ENCODE data around the gene CACNB4.

The CACNB4 gene

DNA sequence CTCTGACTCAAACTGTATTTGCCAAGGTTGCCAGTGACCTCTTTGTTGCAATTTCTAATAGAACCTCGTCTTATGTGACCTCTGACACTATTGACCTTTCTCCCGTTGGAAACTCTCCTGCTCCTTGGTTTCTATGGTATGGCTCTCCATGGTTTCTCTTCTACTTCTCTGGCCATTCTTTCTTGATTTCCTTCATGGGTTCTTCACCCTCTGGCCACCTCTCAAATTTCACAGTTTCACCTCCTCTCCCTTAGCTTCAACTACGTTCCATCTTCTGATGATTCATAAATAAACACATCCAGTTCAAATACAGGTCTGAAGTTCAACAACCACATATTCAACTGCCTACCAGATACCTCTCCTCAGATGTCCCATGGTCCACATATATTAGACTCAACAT, 109.5 kb downstream of the CACNB4 start:
- TF ChIP-seq, protein P1, sequence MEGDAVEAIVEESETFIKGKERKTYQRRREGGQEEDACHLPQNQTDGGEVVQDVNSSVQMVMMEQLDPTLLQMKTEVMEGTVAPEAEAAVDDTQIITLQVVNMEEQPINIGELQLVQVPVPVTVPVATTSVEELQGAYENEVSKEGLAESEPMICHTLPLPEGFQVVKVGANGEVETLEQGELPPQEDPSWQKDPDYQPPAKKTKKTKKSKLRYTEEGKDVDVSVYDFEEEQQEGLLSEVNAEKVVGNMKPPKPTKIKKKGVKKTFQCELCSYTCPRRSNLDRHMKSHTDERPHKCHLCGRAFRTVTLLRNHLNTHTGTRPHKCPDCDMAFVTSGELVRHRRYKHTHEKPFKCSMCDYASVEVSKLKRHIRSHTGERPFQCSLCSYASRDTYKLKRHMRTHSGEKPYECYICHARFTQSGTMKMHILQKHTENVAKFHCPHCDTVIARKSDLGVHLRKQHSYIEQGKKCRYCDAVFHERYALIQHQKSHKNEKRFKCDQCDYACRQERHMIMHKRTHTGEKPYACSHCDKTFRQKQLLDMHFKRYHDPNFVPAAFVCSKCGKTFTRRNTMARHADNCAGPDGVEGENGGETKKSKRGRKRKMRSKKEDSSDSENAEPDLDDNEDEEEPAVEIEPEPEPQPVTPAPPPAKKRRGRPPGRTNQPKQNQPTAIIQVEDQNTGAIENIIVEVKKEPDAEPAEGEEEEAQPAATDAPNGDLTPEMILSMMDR (IDR thresholded peaks at IDR 0.05; ENCODE audit: low read depth, low read length, missing control alignments), result no peak
- in situ Hi-C loops (cut with HindIII; ENCODE audit: low sequenced_read_pairs), result no loop called here
- DNase-seq (ENCODE audit: low read depth), result no peak
- H3K4me3 ChIP-seq (ENCODE audit: low read depth, low read length), result no peak overlapping the region

DNA sequence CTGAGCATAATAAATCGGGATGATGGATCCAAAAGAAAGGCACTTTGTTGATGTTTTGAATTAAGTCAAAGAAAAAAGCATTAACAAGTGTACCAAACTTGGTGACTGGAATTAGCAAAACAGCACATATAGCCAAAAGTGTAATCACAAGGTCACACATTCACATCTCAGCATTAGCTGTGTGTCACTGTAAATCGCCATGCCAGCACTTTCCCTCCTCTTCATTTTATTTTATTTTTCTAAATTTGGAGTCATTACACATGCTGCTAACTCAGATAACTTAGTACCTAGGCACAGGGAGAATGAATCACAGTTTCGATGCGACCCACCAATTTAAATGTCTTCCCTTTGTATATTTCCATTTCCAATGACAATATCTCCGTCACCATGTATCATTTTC, 111.4 kb downstream of the CACNB4 start:
- no peak overlapping the region for H3K4me3 ChIP-seq (ENCODE audit: low read depth, low read length)
- no peak for DNase-seq (ENCODE audit: low read depth)
- in situ Hi-C loops (cut with HindIII; ENCODE audit: low sequenced_read_pairs), result no loop called here
- TF ChIP-seq, protein P1 (IDR thresholded peaks at IDR 0.05; ENCODE audit: low read depth, low read length, missing control alignments), result no peak

DNA sequence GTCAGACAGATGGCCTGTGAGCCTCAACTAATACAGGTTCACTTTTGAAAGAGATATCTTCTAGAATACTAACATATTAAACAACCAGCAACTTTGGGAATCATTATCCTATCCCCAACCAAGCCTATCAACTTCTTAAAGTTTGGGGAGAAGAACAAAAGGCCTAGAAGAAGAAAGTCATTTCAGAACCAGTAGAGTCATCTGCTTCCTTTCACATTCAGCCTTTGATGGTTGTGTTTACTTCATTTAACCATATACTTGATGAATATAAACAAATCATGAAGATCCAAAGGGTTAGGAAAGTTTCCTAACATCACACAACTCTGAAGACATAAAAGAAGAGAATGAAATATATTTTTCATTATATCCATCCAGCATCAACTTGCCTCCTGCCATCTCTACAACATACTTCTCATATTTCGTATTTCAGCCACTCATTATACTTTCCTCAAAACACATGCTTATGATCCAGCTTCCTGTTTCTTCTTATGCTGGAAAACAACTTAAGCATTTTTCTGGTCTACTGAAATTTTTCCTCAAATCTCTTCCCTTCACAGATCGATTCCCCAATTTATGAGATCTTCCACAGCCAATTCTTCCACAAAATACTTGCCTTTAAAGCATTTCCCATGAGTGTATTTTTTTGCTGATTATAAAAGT, 114.3 kb downstream of the CACNB4 start:
- in situ Hi-C loops (cut with HindIII; ENCODE audit: low sequenced_read_pairs), result no loop called here
- no peak for DNase-seq (ENCODE audit: low read depth)
- TF ChIP-seq, protein P1 (IDR thresholded peaks at IDR 0.05; ENCODE audit: low read depth, low read length, missing control alignments), result no peak
- no peak overlapping the region for H3K4me3 ChIP-seq (ENCODE audit: low read depth, low read length)

DNA sequence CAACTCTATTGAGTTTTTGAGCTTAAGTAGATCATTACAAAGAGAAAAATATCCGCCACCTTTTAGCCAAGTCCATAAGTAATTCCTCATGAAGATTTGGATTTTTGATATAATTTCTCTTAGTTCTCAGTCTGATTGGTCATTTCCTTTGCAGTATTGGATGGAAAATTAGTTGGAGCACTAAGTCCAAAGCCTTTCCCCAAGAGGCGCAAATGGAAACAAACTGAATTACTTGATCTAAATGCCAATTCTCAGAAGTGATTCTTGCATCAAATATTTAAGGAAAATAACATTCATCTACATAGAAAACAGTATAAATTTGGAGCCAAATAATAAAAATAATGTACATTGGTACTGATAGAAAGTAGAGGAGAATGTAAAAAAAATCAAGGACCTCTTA, 115.6 kb downstream of the CACNB4 start:
- DNase-seq (ENCODE audit: low read depth), result no peak
- no peak overlapping the region for H3K4me3 ChIP-seq (ENCODE audit: low read depth, low read length)
- in situ Hi-C loops (cut with HindIII; ENCODE audit: low sequenced_read_pairs), result no loop called here
- TF ChIP-seq, protein P1 (IDR thresholded peaks at IDR 0.05; ENCODE audit: low read depth, low read length, missing control alignments), result no peak

DNA sequence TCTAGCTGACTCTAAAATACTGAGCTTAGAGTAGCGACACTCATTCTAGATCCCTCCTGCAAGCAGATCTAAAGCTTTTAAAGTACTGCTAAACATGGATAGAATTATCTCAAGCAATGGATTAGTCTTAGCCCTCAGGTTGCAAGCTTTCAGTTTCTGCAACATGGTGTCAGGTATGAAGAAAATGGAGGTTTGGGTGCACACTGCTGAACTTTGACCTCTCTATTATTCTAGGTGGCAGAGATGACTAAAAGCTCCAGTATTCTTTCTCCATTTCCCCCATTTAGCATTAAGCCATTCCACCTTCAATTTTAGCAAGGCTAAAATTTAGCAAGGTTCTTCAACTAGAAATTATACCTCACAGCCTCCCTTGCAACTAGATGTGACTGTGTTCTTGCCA, 117.0 kb downstream of the CACNB4 start:
- H3K4me3 ChIP-seq (ENCODE audit: low read depth, low read length), result no peak overlapping the region
- in situ Hi-C loops (cut with HindIII; ENCODE audit: low sequenced_read_pairs), result no loop called here
- no peak for DNase-seq (ENCODE audit: low read depth)
- TF ChIP-seq, protein P1 (IDR thresholded peaks at IDR 0.05; ENCODE audit: low read depth, low read length, missing control alignments), result no peak

DNA sequence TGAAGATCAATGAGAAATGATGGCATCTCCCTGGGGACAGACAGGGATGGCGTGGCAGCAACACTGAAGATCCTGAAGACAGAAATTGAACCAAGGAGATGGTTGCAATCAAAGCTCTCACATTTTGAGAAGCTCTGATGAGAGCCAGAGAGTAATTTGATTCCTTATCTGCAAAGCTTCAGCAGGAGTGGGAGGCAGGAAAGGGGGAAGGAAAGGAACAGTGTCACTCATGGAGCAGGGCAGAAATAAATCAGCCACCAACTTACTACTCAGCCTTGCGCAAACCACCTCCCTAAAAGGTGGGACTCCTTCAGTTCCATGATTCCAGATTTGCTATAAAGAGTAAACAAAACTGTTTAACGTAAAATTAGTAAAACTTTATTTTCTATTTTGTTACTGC, 119.2 kb downstream of the CACNB4 start:
- no peak for DNase-seq (ENCODE audit: low read depth)
- in situ Hi-C loops (cut with HindIII; ENCODE audit: low sequenced_read_pairs), result no loop called here
- TF ChIP-seq, protein P1 (IDR thresholded peaks at IDR 0.05; ENCODE audit: low read depth, low read length, missing control alignments), result no peak
- H3K4me3 ChIP-seq (ENCODE audit: low read depth, low read length), result no peak overlapping the region
